ENCODE data around the gene AATF. TPM values are rescaled to one million over a fixed set of nuclear protein-coding genes. Genes with fewer than 3 reads are reported as not detected.

Gene AATF, protein sequence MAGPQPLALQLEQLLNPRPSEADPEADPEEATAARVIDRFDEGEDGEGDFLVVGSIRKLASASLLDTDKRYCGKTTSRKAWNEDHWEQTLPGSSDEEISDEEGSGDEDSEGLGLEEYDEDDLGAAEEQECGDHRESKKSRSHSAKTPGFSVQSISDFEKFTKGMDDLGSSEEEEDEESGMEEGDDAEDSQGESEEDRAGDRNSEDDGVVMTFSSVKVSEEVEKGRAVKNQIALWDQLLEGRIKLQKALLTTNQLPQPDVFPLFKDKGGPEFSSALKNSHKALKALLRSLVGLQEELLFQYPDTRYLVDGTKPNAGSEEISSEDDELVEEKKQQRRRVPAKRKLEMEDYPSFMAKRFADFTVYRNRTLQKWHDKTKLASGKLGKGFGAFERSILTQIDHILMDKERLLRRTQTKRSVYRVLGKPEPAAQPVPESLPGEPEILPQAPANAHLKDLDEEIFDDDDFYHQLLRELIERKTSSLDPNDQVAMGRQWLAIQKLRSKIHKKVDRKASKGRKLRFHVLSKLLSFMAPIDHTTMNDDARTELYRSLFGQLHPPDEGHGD
- polyA plus RNA-seq (12.7 and 13.4 TPM in 2 replicates), polyA minus RNA-seq (22.9 and 26.0 TPM in 2 replicates)

DNA sequence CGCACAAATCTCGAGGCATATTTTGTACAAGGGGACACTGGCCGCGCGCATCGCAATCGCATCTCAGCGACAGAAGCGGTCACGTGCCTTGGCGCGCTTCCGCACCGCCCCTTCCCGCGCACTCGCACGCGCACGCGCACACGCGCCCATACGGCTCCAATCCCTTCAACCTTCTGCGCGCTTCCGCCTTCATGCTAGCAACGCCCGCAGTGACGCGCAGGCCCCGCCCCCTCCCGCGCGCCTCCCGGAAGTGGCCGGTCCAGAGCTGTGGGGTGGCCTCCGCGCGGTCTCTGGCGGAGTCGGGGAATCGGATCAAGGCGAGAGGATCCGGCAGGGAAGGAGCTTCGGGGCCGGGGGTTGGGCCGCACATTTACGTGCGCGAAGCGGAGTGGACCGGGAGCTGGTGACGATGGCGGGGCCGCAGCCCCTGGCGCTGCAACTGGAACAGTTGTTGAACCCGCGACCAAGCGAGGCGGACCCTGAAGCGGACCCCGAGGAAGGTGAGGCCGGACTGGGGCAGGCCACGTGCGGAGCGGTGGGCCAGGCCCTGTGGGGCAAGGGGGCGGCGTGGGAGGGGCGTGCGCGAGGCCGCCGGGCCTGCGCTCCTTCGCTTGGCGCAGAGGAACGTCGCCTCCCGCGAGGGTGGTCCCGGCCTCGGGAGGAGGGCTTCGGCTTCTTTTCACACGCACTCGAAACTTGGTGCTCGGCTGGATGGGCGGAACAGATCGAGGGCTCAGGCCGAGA lies at the start of gene AATF:
TSS of gene AATF (plus strand) at position 238 of the 744 bp plus-strand sequence. CDS start at position 410, 172 bp downstream.
- Histone ChIP-seq H3K79me2 (replicated peaks; ENCODE audit: insufficient read depth, low read length) (peaks cover 3% of the 10 kb centered on the region), H3K36me3 (ENCODE audit: insufficient read depth, low read length) (peaks cover 6% of the 10 kb centered on the region), H3K9me3 (ENCODE audit: low read length) (no peaks in the 10 kb centered on the region), H3K27me3 (ENCODE audit: insufficient read depth, low read depth, low read length) (peaks cover 43% of the 10 kb centered on the region), H3K27ac (ENCODE audit: low read length) (peak within 1 kb of the TSS; percentile 55), H3F3A (ENCODE audit: insufficient read depth, low read length, poor library complexity, severe bottlenecking) (no peaks in the 10 kb centered on the region), H4K20me1 (ENCODE audit: insufficient read depth) (no peaks in the 10 kb centered on the region), H3K9me2 (ENCODE audit: insufficient read depth, low read length) (no peaks in the 10 kb centered on the region), H3K4me2 (ENCODE audit: low read length) (peak within 1 kb of the TSS; percentile 79), H2AFZ (ENCODE audit: low read depth, low read length) (peak within 1 kb of the TSS; percentile 80), H3K4me3 (ENCODE audit: low read length) (peak within 1 kb of the TSS; percentile 73), H3K9ac (ENCODE audit: low read length) (peak within 1 kb of the TSS; percentile 77)
- TF ChIP-seq, protein P1, sequence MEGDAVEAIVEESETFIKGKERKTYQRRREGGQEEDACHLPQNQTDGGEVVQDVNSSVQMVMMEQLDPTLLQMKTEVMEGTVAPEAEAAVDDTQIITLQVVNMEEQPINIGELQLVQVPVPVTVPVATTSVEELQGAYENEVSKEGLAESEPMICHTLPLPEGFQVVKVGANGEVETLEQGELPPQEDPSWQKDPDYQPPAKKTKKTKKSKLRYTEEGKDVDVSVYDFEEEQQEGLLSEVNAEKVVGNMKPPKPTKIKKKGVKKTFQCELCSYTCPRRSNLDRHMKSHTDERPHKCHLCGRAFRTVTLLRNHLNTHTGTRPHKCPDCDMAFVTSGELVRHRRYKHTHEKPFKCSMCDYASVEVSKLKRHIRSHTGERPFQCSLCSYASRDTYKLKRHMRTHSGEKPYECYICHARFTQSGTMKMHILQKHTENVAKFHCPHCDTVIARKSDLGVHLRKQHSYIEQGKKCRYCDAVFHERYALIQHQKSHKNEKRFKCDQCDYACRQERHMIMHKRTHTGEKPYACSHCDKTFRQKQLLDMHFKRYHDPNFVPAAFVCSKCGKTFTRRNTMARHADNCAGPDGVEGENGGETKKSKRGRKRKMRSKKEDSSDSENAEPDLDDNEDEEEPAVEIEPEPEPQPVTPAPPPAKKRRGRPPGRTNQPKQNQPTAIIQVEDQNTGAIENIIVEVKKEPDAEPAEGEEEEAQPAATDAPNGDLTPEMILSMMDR (IDR thresholded peaks at IDR 0.05; ENCODE audit: poor library complexity, severe bottlenecking): no peak
- TF ChIP-seq SMC3 (conservative IDR thresholded peaks at IDR 0.05; ENCODE audit: poor library complexity): peak; percentile 56
- TF ChIP-seq TAF1 (IDR thresholded peaks at IDR 0.05; ENCODE audit: low read depth): no peak
- no peak for TF ChIP-seq EZH2 (IDR thresholded peaks at IDR 0.05; ENCODE audit: borderline replicate concordance, insufficient read depth, low read length, poor library complexity, severe bottlenecking)
- peak; percentile 89 for TF ChIP-seq MXI1 (conservative IDR thresholded peaks at IDR 0.05; ENCODE audit: poor library complexity, severe bottlenecking)
- peak; percentile 39 for TF ChIP-seq RAD21 (conservative IDR thresholded peaks at IDR 0.05)
- no peak for TF ChIP-seq EP300 (conservative IDR thresholded peaks at IDR 0.05; ENCODE audit: poor library complexity, severe bottlenecking)
- TF ChIP-seq, protein P2, sequence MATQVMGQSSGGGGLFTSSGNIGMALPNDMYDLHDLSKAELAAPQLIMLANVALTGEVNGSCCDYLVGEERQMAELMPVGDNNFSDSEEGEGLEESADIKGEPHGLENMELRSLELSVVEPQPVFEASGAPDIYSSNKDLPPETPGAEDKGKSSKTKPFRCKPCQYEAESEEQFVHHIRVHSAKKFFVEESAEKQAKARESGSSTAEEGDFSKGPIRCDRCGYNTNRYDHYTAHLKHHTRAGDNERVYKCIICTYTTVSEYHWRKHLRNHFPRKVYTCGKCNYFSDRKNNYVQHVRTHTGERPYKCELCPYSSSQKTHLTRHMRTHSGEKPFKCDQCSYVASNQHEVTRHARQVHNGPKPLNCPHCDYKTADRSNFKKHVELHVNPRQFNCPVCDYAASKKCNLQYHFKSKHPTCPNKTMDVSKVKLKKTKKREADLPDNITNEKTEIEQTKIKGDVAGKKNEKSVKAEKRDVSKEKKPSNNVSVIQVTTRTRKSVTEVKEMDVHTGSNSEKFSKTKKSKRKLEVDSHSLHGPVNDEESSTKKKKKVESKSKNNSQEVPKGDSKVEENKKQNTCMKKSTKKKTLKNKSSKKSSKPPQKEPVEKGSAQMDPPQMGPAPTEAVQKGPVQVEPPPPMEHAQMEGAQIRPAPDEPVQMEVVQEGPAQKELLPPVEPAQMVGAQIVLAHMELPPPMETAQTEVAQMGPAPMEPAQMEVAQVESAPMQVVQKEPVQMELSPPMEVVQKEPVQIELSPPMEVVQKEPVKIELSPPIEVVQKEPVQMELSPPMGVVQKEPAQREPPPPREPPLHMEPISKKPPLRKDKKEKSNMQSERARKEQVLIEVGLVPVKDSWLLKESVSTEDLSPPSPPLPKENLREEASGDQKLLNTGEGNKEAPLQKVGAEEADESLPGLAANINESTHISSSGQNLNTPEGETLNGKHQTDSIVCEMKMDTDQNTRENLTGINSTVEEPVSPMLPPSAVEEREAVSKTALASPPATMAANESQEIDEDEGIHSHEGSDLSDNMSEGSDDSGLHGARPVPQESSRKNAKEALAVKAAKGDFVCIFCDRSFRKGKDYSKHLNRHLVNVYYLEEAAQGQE (IDR thresholded peaks at IDR 0.05; ENCODE audit: borderline replicate concordance): peak; percentile 10
- TF ChIP-seq POLR2AphosphoS5 (IDR thresholded peaks at IDR 0.05): peak; percentile 70
